MM.1S (cell line): ENCODE data around the gene RGMA.

Source experiments
- CTCF ChIP-seq: fragments of 300-600 bp; sonication (generic); IDR thresholded peaks from 2 replicates; pipeline ENCODE4 v1.5.1; 2016; ENCODE audit warnings: antibody characterized with exemption, low read length, mixed read lengths
- EZH2 ChIP-seq: fragments of 300-600 bp; sonication (generic); optimal IDR thresholded peaks from 2 replicates; pipeline ENCODE3; 2017; ENCODE audit warnings: low read depth, mild to moderate bottlenecking, antibody characterized with exemption, low read length, mixed read lengths

- no peak for TF ChIP-seq CTCF
- TF ChIP-seq EZH2: no peak
Measured at GRCh38 chr15:93058128-93058527, 30.9 kb downstream of the RGMA start.
